ENCODE data around the gene TRMT11.
"Not testable (repeated sequence)": the region's sequence is repeated elsewhere in the genome, so short reads cannot be mapped to it uniquely, and the experiment has no call there.

TRMT11 gene

DNA sequence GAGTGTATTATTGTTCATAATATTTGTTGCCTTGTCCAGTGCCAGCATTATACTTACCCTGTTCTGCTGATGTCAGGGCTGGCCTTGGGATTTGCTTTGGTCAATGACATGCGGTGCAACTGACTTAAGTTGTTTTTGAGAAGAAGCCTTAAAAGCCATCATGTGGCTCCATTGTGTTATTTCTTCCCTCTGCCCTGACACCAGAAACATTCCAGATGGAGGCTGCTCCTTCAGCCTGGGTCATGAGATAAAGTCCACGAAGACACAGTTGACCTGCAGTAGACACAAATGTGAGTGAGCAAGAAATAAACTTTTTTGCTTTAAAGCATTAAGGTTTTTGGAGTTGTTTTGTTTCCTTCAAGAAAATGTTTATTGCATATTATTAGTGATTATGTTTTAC, 37.3 kb upstream of the TRMT11 start:
- DNase-seq (ENCODE audit: low read depth in 2 of 2), result no peak
- TF ChIP-seq, protein P1, sequence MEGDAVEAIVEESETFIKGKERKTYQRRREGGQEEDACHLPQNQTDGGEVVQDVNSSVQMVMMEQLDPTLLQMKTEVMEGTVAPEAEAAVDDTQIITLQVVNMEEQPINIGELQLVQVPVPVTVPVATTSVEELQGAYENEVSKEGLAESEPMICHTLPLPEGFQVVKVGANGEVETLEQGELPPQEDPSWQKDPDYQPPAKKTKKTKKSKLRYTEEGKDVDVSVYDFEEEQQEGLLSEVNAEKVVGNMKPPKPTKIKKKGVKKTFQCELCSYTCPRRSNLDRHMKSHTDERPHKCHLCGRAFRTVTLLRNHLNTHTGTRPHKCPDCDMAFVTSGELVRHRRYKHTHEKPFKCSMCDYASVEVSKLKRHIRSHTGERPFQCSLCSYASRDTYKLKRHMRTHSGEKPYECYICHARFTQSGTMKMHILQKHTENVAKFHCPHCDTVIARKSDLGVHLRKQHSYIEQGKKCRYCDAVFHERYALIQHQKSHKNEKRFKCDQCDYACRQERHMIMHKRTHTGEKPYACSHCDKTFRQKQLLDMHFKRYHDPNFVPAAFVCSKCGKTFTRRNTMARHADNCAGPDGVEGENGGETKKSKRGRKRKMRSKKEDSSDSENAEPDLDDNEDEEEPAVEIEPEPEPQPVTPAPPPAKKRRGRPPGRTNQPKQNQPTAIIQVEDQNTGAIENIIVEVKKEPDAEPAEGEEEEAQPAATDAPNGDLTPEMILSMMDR (IDR thresholded peaks at IDR 0.05; ENCODE audit: low read depth, low read length), result no peak
- H3K4me3 ChIP-seq (replicated peaks in 1 of 2; ENCODE audit: low read depth in 2 of 2, low read length in 2 of 2), result no peak overlapping the region

DNA sequence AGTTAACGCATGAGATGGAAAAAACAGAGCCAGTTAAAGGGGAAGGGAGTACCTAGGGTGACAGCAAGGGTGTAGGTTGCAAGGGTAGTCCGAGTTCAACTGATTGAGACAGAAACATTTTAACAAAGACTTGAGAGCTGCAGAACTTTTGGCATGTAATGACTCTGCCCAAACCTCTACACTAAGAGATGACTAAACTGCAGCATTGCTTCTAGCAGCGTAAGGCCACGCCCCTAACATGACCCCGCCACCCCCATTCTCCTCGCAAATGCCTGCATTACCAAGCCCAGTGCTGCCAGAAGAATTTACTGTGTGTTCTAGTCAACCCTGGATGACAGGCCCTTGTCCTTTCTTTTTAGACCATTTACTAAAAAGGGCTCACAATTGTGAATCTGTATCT, 36.0 kb upstream of the TRMT11 start:
- DNase-seq (ENCODE audit: low read depth in 2 of 2), result peak; percentile 67 to 78
- no peak overlapping the region for H3K4me3 ChIP-seq (replicated peaks in 1 of 2; ENCODE audit: low read depth in 2 of 2, low read length in 2 of 2)
- TF ChIP-seq, protein P1 (IDR thresholded peaks at IDR 0.05; ENCODE audit: low read depth, low read length), result no peak

DNA sequence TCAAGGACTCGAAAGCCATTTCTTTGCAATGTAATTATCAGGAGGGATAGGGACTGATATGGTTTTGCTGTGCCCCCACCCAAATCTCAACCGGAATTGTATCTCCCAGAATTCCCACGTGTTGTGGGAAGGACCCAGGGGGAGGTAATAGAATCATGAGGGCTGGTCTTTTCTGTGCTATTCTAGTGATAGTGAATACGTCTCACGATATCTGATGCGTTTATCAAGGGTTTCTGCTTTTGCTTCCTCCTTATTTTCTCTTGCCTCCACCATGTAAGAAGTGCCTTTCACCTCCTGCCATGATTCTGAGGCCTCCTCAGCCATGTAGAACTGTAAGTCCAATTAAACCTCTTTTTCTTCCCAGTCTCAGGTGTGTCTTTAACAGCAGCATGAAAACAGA, 35.6 kb upstream of the TRMT11 start:
- DNase-seq (ENCODE audit: low read depth in 2 of 2); H3K4me3 ChIP-seq (replicated peaks in 1 of 2; ENCODE audit: low read depth in 2 of 2, low read length in 2 of 2): not testable (repeated sequence)

DNA sequence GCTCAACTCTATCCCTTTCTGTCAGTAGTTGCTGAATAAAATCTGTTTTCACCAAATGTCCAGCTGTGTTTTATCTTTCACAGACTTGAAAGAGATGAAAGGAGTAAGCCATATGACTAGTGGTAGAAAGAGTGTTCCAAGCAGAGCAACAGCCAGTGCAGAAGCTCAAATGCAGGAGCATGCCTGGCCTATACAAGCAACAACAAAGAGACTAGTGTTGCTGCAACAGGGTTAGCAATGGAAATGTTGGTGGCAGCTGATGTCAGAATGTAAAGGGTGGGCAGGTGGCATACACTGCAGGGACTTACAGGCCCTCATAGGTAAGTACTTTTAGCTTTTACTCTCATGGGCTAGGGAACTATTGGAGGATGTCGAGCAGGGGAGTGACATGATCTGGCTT, 35.0 kb upstream of the TRMT11 start:
- H3K4me3 ChIP-seq (replicated peaks in 1 of 2; ENCODE audit: low read depth in 2 of 2, low read length in 2 of 2), result no peak overlapping the region
- DNase-seq (ENCODE audit: low read depth in 2 of 2), result peak in 1 of 2 donors; percentile 18
- TF ChIP-seq, protein P1 (IDR thresholded peaks at IDR 0.05; ENCODE audit: low read depth, low read length), result no peak

DNA sequence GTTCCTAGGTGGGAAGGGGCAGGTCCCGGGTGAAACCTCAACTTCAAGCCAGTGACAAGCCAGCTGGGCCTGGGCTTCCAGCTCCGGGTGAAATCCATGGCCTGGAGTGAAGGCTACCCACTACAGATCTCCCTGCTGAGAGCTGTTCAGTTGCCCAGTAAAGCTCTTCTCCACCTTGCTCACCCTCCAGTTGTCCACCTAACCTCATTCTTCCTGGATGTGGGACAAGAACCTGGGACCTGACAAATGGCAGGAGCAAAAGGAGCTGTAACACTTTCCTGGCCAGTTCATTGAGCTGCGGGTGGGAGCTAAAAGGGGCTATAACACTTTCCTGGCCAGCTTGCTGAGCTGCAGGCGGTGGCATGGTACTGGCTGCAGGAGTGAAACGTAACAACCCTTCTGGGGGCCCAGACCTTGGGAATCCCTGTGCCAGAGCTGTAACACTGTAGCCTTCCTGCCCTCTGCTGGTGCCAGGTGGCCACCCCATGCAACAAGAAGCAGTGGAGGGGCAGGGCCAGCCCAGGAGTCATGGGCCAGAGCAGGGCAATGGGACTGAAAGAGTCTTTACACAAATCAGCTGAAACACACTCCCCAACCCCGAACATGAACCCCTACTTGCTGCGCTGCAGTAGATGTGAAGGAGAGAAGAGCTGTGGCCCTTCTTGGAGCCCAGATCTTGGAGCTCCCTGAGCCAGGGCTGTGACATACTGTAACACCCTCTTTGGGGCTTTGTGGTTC, 33.4 kb upstream of the TRMT11 start:
- TF ChIP-seq, protein P1 (IDR thresholded peaks at IDR 0.05; ENCODE audit: low read depth, low read length), result peak; percentile 66
- DNase-seq (ENCODE audit: low read depth in 2 of 2), result peak; percentile 37 to 47

DNA sequence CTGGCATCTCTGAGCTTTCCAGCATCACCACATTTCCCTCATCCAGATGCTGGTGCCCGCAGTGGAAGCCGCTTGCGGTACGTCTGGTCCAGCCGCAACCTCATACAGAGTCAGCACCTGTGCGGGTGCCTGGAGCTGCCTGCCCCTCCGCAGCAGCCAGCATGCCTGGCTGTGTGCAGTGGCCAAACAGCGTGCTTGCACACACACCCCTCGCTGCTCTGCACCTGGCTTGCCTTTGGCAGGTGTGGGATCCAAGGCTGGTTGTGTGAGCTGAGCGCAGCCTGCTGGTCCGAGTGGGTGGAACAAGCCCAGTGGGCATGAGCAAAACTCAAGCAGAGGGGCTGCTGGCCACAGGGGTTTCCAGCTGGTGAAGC, 32.9 kb upstream of the TRMT11 start:
- TF ChIP-seq, protein P1 (IDR thresholded peaks at IDR 0.05; ENCODE audit: low read depth, low read length), result peak; percentile 11
- H3K4me3 ChIP-seq (replicated peaks in 1 of 2; ENCODE audit: low read depth in 2 of 2, low read length in 2 of 2), result no peak overlapping the region
- no peak for DNase-seq (ENCODE audit: low read depth in 2 of 2)

More for the DNA sequence above, 33.4 kb upstream of the TRMT11 start:
- H3K4me3 ChIP-seq (replicated peaks in 1 of 2; ENCODE audit: low read depth in 2 of 2, low read length in 2 of 2), result no peak overlapping the region

DNA sequence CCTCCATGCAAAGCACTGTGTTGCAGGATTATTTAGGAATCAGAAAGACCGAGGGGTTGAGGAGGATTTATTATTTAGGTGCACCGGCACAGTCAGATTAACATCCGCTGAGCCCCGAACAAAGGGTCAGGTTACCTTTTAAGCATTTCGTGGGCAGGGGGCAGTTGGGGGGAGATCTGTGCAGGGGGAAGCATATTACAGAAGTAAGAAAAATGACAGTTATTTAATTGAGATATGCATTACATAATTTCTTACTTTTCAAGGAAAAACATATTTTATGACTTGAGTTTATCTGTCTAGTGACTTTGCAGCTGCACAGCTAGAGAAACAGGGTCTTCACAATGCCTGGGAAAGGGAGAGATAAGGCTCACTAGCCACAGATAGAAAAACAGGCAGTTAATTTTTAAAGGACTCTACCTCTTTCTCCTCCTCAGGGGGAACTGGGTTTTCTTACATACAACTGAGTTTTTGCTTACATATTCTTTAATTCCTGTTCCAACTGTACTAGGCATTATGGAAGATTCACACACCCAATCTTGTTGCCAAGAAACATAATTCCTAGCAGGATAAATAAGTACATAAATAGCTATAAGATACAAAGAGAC, 31.5 kb upstream of the TRMT11 start:
- no peak overlapping the region for H3K4me3 ChIP-seq (replicated peaks in 1 of 2; ENCODE audit: low read depth in 2 of 2, low read length in 2 of 2)
- TF ChIP-seq, protein P1 (IDR thresholded peaks at IDR 0.05; ENCODE audit: low read depth, low read length), result no peak
- no peak for DNase-seq (ENCODE audit: low read depth in 2 of 2)
